IPS-18c (cell line): ENCODE measurements around the gene GRK5.
"Not testable (repeated sequence)": the region's sequence is repeated elsewhere in the genome, so short reads cannot be mapped to it uniquely, and the experiment has no call there.

Experiments
- H3K4me3 ChIP-seq: 2 replicates; pipeline ENCODE4 v1.7.0; 2013; ENCODE audit warnings: low read depth, mild to moderate bottlenecking, low read length, moderate library complexity; ENCODE audit not compliant: insufficient read depth
- H3K9me3 ChIP-seq: one replicate; pipeline ENCODE4 v1.6.1; 2013; ENCODE audit warnings: mild to moderate bottlenecking, low read length, moderate library complexity; ENCODE audit not compliant: control insufficient read depth, insufficient read depth

GRK5 gene

DNA sequence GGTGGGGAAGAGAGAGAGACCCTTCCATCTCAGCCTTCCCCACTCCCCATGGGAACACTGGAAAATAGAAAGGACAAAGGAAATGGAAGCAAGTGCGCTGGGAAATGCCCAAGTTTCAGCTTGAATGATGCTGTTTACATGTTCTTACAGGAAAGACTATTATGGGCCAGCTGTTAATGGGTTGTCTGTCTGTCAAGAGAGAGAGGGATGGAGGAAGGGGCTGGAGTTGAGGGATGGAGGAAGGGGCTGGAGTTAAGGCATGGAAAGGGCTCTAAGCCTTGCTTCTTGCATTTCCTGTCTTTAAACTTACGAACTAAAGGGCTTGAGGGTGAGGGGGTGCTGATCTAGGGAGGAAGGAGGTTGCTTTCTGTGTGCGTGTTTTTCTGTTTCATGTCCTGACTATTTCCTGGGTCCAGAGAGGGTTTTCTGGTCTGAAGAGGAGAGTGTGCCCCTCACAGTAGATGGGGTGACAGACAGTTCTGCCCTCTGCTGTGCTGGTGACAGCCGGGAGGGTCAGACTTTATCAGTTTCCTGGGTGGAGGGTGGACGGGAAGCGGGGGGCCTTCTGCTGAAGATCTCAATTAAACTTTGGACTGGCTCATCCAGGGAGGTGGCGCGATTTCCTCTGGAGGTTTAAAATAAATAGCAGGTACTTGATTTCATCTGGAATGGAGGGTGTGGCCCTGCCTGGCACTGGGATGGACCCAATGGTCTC, 30.5 kb downstream of the GRK5 start:
- H3K4me3 ChIP-seq: no peak overlapping the region

DNA sequence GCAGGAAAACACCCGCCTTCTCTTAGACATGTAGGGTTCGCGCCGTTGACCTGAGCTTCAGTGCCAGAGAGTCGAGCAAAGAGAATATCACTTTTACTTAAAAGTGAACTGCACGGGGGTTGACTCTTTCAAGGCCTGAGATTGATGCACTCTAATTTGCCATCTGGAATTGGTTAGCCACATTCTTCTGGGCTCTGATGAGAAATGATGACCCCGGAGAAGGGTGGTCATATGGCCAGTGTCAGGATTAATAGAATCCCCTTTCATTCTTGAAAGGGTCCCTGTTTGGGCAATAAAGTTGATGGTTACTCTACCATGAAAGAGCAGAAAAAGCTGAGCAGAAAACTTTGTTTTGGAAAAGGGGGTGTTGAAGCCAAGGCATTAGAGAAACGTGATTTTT, 31.2 kb downstream of the GRK5 start:
- no peaks in the 10 kb centered on the region for H3K9me3 ChIP-seq

More for the DNA sequence above, 30.5 kb downstream of the GRK5 start:
- no peaks in the 10 kb centered on the region for H3K9me3 ChIP-seq

GRCh38 chr10:119239015-119239414, 31.6 kb downstream of the GRK5 start:
- not testable (repeated sequence) for H3K4me3 ChIP-seq, H3K9me3 ChIP-seq

More for the DNA sequence above, 31.2 kb downstream of the GRK5 start:
- no peak overlapping the region for H3K4me3 ChIP-seq

- not testable (repeated sequence) for H3K9me3 ChIP-seq, H3K4me3 ChIP-seq
Observed at GRCh38 chr10:119239630-119240029, 32.3 kb downstream of the GRK5 start.

DNA sequence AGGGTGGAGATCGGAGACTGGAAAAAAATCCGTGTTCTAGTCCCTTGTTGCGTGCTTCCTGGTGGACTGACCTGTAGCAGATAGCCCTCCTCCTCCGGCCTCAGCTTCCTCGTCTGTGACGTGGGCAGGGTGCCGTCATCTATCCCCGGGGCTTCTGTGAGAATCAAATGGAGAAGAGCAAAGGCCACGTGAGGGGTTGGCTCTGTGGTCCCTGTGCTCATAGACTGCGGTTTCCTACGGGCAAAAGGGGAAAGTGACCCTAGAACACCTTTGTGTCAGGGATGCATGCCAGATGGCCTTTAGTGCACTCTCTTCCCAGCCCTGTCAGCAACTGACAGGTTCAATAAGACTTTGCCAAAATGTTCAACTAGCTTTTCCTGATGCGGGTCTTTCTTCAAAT, 33.7 kb downstream of the GRK5 start:
- no peak overlapping the region for H3K4me3 ChIP-seq
- H3K9me3 ChIP-seq: no peaks in the 10 kb centered on the region

DNA sequence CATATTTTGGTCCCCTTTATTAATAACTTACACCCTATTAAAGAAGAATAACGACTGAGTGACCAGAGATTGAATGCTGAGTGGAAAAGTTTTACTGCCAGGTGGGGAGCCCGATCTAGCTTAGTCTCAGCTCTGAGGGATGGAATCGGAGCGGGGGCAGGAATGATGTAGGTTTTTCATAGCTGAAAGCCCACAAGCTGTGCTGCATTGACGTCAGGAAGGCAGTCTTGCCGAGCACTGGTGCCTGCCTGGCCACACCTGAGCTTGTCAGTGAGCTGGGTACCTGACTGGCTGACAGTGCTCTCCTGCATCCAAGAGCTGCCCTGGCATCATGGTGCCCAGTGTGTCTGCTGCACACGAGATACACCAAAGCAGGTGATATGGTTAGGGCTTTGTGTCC, 34.8 kb downstream of the GRK5 start:
- Histone ChIP-seq H3K4me3 (no peak overlapping the region), H3K9me3 (no peaks in the 10 kb centered on the region)

GRCh38 chr10:119243488-119243887, 36.1 kb downstream of the GRK5 start:
- no peak overlapping the region for H3K4me3 ChIP-seq

DNA sequence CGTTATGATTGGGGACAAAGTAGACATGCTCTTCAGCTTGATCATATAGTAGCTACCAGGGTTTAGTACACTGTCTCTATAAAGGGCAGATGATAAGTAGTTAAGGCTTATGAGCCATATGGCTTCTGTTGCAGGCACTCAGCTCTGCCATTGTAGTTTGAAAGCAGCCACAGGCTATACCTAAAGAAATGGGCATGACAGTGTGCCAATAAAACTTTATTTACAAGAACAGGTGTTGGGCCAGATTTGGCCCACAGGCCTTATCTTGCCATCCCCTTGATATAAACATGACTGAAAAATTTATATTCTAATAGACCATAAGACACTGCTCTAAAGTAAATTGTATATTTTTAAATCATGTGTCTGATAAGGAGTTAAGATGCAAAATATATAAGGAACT, 36.6 kb downstream of the GRK5 start:
- Histone ChIP-seq H3K4me3 (no peak overlapping the region), H3K9me3 (no peaks in the 10 kb centered on the region)

More at GRCh38 chr10:119243488-119243887, 36.1 kb downstream of the GRK5 start:
- no peaks in the 10 kb centered on the region for H3K9me3 ChIP-seq

- no peaks in the 10 kb centered on the region for H3K9me3 ChIP-seq
Observed at GRCh38 chr10:119245272-119245671, 37.9 kb downstream of the GRK5 start.

GRCh38 chr10:119246862-119247549, 39.6 kb downstream of the GRK5 start:
- no peaks in the 10 kb centered on the region for H3K9me3 ChIP-seq
- H3K4me3 ChIP-seq: no peak overlapping the region

More at GRCh38 chr10:119245272-119245671, 37.9 kb downstream of the GRK5 start:
- no peak overlapping the region for H3K4me3 ChIP-seq

- Histone ChIP-seq H3K9me3 (no peaks in the 10 kb centered on the region), H3K4me3 (no peak overlapping the region)
Observed at GRCh38 chr10:119247550-119247894, 40.2 kb downstream of the GRK5 start.

DNA sequence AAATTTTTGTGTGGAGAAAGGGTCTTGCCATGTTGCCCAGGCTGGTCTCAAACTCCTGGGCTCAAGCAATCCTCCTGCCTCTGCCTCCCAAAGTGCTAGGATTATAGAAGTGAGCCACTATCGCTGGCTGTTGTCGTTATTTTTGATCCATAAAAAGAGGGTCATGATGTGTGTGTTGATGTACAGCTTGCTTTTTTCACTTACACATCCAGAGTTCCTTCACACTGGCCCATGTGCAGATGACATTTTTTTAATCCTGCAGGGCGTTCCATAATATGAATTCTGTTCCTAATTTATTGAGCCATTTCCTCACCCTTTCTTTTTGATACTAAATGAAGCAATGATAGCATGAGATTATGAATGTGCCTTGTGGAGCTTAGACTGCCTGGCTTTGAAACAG, 40.8 kb downstream of the GRK5 start:
- Histone ChIP-seq H3K9me3 (no peaks in the 10 kb centered on the region), H3K4me3 (no peak overlapping the region)

DNA sequence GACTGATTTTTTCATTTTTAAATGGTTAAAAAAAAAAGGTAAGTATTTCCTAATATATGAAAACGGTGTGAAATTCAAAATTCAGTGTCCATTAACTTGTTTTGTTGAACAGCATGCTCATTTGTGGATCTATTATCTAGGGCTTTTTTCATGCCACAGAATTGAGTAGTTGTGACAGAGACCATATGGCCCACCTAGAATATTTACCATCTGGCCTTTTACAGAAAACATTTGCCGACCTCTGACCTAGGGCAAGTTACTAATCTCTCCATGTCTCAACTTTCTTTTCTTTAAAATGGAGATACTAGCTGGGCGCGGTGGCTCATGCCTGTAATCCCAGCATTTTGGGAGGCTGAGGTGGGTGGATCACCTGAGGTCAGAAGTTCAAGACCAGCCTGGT, 41.3 kb downstream of the GRK5 start:
- no peak overlapping the region for H3K4me3 ChIP-seq
- H3K9me3 ChIP-seq: no peaks in the 10 kb centered on the region

GRCh38 chr10:119250641-119251314, 43.4 kb downstream of the GRK5 start:
- Histone ChIP-seq H3K9me3 (no peaks in the 10 kb centered on the region), H3K4me3 (no peak overlapping the region)

GRCh38 chr10:119251315-119251708, 43.9 kb downstream of the GRK5 start:
- Histone ChIP-seq H3K4me3 (no peak overlapping the region), H3K9me3 (no peaks in the 10 kb centered on the region)

GRCh38 chr10:119252051-119252465, 44.7 kb downstream of the GRK5 start:
- Histone ChIP-seq H3K4me3 (no peak overlapping the region), H3K9me3 (no peaks in the 10 kb centered on the region)

GRCh38 chr10:119252470-119253151, 45.2 kb downstream of the GRK5 start:
- Histone ChIP-seq H3K9me3 (no peaks in the 10 kb centered on the region), H3K4me3 (no peak overlapping the region)
